ENCODE measurements around the gene IVNS1ABP.

The IVNS1ABP gene

DNA sequence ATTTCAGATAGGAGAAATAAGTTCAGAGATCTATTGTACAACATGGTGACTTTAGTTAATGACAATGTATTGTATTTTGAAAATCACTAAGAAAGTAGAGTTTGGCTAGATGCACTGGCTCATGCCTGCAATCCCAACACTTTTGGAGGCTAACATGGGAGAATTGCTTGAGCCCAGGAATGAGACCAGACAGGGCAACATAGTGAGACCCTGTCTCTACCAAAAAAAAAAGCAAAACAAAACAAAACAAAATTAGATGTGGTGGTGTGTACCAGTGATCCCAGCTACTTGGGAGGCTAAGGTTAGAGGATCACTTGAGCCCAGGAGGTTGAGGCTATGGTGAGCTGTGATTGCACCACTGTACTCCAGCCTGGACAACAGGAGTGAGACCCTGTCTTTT, 27.2 kb downstream of the IVNS1ABP start:
- H3K36me3 ChIP-seq (ENCODE audit: insufficient read depth, low read depth, low read length) = peaks cover 12% of the 10 kb centered on the region
- no peak overlapping the region for H3K9ac ChIP-seq (ENCODE audit: low read depth, low read length)
- no peak overlapping the region for H3K27ac ChIP-seq (ENCODE audit: low read length)
- H3K4me3 ChIP-seq (ENCODE audit: low read length) = no peak overlapping the region
- no peaks in the 10 kb centered on the region for H3K9me3 ChIP-seq (ENCODE audit: insufficient read depth, low read depth, low read length)
- no peaks in the 10 kb centered on the region for H3K27me3 ChIP-seq (ENCODE audit: insufficient read depth, low read length)
- no peaks in the 10 kb centered on the region for H3K4me1 ChIP-seq (ENCODE audit: insufficient read depth, low read length)

DNA sequence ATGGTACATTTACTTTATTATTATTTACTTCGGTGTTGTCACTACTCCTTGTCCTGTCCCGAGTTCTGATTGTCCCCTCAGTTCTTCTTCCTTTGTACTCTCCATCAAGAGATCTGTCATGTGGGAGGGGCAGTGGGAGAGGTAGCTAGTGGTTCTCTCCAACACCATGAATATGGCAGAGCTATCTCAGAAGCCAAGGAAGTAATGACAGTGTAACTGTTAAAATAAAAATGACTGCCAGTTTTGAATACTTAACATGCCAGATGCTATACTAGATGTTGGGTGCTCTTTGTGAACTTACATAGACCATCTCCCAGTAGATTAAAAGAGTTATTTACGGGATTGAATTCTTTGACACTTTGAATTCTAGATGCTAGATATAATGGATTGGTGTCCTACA, 28.6 kb downstream of the IVNS1ABP start:
- Histone ChIP-seq H3K27ac (ENCODE audit: low read length) (no peak overlapping the region), H3K4me1 (ENCODE audit: insufficient read depth, low read length) (no peaks in the 10 kb centered on the region), H3K9ac (ENCODE audit: low read depth, low read length) (no peak overlapping the region), H3K4me3 (ENCODE audit: low read length) (no peak overlapping the region), H3K36me3 (ENCODE audit: insufficient read depth, low read depth, low read length) (no peaks in the 10 kb centered on the region), H3K27me3 (ENCODE audit: insufficient read depth, low read length) (no peaks in the 10 kb centered on the region), H3K9me3 (ENCODE audit: insufficient read depth, low read depth, low read length) (no peaks in the 10 kb centered on the region)

DNA sequence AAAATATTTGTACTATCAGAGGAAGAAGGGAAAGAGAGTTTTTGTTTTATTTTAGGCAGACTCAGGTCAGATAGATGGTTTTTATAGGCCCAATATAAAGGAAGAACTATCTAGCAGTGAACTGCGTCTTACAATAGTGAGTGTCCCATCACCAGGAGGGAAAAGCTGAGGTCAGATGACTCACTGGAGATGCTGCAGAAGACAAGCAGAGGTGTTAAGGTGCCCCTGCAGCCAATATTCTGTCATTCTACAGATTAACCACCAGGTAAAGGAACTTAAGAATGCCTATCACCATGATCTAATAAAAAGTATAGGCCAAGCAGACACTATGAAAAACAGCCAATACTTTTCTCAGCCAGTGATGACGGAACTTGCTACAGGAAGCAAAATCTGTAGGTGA, 29.6 kb downstream of the IVNS1ABP start:
- H3K9me3 ChIP-seq (ENCODE audit: insufficient read depth, low read depth, low read length) = no peaks in the 10 kb centered on the region

DNA sequence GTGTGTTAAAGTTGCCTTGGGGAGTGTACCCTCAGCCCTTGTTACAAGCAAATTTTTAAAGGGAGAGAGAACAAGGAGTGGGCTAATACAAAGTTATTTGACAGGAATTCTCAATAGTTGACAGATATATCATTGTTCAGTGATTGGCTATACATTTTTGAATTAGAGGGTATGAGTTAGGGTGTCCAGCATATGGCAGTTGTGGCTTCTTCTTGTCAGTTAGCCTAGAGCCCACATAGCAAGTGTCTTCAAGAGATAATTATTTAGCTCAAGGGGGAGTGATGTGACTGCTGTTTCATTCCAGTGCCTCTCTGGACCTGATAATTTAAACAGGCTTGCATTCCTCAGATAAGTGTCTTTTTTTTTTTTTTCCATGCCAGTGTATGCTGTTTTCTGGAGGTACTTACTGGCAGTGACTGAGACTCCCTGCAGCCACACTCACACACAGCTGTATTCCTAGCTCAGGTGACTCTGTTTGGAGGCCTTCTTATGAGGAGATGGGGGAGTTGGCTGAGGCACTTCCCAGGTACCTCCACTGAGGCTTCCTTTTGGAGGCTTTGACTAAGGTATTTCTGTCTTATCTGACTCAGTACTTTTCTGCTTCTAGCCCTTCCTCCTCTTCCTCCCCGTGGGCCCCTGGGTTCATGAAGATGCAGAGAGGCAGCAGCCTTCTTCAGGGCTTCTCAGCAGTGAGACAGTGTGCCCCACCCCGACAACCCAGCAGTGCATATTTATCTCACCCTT, 32.3 kb downstream of the IVNS1ABP start:
- Histone ChIP-seq H3K4me3 (ENCODE audit: low read length) (no peak overlapping the region), H3K9ac (ENCODE audit: low read depth, low read length) (no peak overlapping the region), H3K4me1 (ENCODE audit: insufficient read depth, low read length) (no peaks in the 10 kb centered on the region), H3K27ac (ENCODE audit: low read length) (no peak overlapping the region), H3K27me3 (ENCODE audit: insufficient read depth, low read length) (no peaks in the 10 kb centered on the region), H3K36me3 (ENCODE audit: insufficient read depth, low read depth, low read length) (no peaks in the 10 kb centered on the region), H3K9me3 (ENCODE audit: insufficient read depth, low read depth, low read length) (no peaks in the 10 kb centered on the region)

More for the DNA sequence above, 29.6 kb downstream of the IVNS1ABP start:
- no peaks in the 10 kb centered on the region for H3K4me1 ChIP-seq (ENCODE audit: insufficient read depth, low read length)
- no peak overlapping the region for H3K9ac ChIP-seq (ENCODE audit: low read depth, low read length)
- no peak overlapping the region for H3K4me3 ChIP-seq (ENCODE audit: low read length)
- no peak overlapping the region for H3K27ac ChIP-seq (ENCODE audit: low read length)
- H3K36me3 ChIP-seq (ENCODE audit: insufficient read depth, low read depth, low read length) = no peaks in the 10 kb centered on the region
- no peaks in the 10 kb centered on the region for H3K27me3 ChIP-seq (ENCODE audit: insufficient read depth, low read length)

DNA sequence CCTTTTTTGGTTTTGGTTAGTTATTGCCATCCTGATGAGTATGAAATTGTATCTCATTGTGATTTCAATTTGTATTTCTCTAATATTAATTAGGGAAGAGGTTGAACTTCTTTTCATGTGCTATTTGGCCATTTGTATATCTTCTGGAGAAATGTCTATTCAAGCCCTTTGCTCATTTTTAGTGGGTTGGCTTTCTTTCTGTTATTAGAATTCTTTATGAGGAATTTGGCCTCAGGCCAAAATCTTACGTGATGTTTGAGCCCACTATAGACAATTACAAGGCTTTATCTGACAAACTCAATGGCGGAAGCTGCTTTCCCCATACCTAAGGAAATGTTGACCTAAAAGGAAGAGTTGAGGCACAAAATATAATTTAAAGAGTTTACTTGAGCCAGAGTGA, 32.9 kb downstream of the IVNS1ABP start:
- H3K27me3 ChIP-seq (ENCODE audit: insufficient read depth, low read length) = no peaks in the 10 kb centered on the region
- H3K9ac ChIP-seq (ENCODE audit: low read depth, low read length) = no peak overlapping the region
- H3K4me1 ChIP-seq (ENCODE audit: insufficient read depth, low read length) = no peaks in the 10 kb centered on the region
- H3K36me3 ChIP-seq (ENCODE audit: insufficient read depth, low read depth, low read length) = no peaks in the 10 kb centered on the region
- H3K4me3 ChIP-seq (ENCODE audit: low read length) = no peak overlapping the region
- H3K9me3 ChIP-seq (ENCODE audit: insufficient read depth, low read depth, low read length) = no peaks in the 10 kb centered on the region
- H3K27ac ChIP-seq (ENCODE audit: low read length) = no peak overlapping the region

DNA sequence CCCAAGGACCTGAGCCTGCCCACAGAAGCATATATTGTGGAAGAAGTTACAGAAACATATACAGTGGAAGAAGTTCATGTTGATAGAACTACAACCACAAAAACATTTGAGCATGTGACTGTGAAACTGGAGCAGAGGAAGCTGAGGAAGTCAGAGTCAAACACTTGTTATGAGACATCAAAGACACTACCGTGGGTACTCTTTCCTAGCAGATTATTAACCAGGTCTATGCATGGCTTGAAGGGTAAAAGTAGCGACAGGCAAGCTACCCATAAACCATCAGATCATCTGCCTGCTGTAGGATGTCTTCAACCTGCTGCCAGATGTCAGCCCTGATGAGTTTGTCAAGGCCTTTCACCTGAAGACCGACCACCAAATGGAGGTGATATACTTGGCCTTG, 35.8 kb downstream of the IVNS1ABP start:
- Histone ChIP-seq H3K9ac (ENCODE audit: low read depth, low read length) (no peak overlapping the region), H3K27me3 (ENCODE audit: insufficient read depth, low read length) (no peaks in the 10 kb centered on the region), H3K4me3 (ENCODE audit: low read length) (no peak overlapping the region), H3K36me3 (ENCODE audit: insufficient read depth, low read depth, low read length) (no peaks in the 10 kb centered on the region), H3K27ac (ENCODE audit: low read length) (no peak overlapping the region), H3K4me1 (ENCODE audit: insufficient read depth, low read length) (no peaks in the 10 kb centered on the region), H3K9me3 (ENCODE audit: insufficient read depth, low read depth, low read length) (no peaks in the 10 kb centered on the region)

DNA sequence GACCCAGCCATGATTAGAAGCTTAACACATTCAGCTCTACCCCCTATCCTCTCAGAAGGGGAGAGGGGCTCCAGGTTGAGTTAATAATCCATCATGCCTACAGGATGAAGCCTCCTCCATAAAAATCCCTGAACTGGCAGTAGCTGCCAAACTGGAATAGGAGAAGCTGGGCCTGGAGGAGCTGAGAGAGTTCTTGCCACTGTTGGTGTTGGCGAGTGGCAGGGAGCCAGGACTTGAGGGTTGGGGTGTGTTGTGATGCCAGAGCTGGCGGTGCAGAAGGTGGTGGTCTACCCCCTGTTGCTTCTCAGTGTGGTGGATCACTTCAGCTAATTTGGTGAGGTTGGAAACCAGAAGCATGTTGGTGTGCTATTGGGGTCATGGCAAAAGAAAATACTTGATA, 36.5 kb downstream of the IVNS1ABP start:
- H3K27ac ChIP-seq (ENCODE audit: low read length) = no peak overlapping the region
- no peaks in the 10 kb centered on the region for H3K27me3 ChIP-seq (ENCODE audit: insufficient read depth, low read length)
- no peaks in the 10 kb centered on the region for H3K36me3 ChIP-seq (ENCODE audit: insufficient read depth, low read depth, low read length)
- no peaks in the 10 kb centered on the region for H3K9me3 ChIP-seq (ENCODE audit: insufficient read depth, low read depth, low read length)
- no peak overlapping the region for H3K9ac ChIP-seq (ENCODE audit: low read depth, low read length)
- no peaks in the 10 kb centered on the region for H3K4me1 ChIP-seq (ENCODE audit: insufficient read depth, low read length)
- no peak overlapping the region for H3K4me3 ChIP-seq (ENCODE audit: low read length)

DNA sequence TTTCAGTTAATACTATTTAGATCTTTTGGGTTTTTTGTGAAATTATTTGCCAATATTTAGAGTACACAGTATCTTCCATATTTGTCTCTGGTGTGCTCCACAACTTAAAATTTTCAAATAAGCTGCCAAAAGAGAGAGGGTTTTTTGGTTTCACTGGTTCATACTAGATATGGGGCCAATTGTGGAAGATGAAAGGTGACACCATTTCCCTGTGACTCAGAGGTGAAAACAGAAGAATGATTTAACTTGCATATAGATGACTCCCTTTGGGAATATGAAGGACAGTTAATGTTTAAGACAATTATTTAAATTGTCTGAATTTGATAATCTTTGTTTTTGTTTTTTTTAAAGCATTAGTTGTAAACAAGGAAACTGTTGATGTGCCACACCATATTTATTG, 37.5 kb downstream of the IVNS1ABP start:
- H3K27ac ChIP-seq (ENCODE audit: low read length) = no peak overlapping the region
- no peaks in the 10 kb centered on the region for H3K9me3 ChIP-seq (ENCODE audit: insufficient read depth, low read depth, low read length)
- H3K4me3 ChIP-seq (ENCODE audit: low read length) = no peak overlapping the region
- H3K4me1 ChIP-seq (ENCODE audit: insufficient read depth, low read length) = no peaks in the 10 kb centered on the region
- H3K9ac ChIP-seq (ENCODE audit: low read depth, low read length) = no peak overlapping the region
- no peaks in the 10 kb centered on the region for H3K36me3 ChIP-seq (ENCODE audit: insufficient read depth, low read depth, low read length)
- H3K27me3 ChIP-seq (ENCODE audit: insufficient read depth, low read length) = no peaks in the 10 kb centered on the region

DNA sequence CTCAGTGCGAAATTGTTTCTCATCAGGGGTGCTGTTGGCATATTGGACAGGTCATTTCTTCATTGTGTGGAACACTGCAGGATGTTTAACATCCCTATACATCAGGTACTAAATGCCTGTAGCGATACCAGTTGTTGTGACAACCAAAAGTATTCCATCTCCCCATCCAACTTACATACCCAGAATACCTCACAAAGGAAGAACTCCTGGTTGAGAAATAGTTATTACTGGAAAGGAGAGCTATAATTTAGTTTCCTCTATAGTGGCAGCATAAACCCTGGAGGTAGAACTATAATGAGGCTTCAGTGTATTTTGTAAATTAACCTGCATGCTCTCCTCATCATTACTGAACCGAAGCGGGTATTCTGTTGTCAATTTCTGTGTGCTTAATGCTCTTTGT, 45.1 kb downstream of the IVNS1ABP start:
- Histone ChIP-seq H3K4me1 (ENCODE audit: insufficient read depth, low read length) (no peaks in the 10 kb centered on the region), H3K27ac (ENCODE audit: low read length) (no peak overlapping the region), H3K9ac (ENCODE audit: low read depth, low read length) (no peak overlapping the region), H3K9me3 (ENCODE audit: insufficient read depth, low read depth, low read length) (no peaks in the 10 kb centered on the region), H3K4me3 (ENCODE audit: low read length) (no peak overlapping the region), H3K27me3 (ENCODE audit: insufficient read depth, low read length) (no peaks in the 10 kb centered on the region), H3K36me3 (ENCODE audit: insufficient read depth, low read depth, low read length) (no peaks in the 10 kb centered on the region)

DNA sequence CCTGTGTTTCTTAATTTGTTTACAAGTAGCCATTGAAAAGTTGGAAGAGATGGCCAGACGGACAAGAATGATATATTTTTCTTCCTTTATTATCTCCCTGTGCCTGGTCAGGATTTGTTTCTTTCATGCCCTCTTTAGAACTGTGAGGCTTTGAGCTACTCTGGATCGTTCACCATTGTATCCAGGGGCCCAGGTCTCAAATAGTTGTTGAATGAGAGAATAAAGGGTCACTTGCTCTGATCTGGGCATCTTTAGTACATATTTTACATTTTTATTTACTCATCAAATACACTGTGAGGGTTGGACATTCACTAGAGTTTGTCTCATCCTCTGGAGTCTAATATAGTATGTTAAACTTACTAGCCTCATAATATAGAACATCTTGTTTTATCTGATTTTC, 48.7 kb downstream of the IVNS1ABP start:
- Histone ChIP-seq H3K9me3 (ENCODE audit: insufficient read depth, low read depth, low read length) (no peaks in the 10 kb centered on the region), H3K4me3 (ENCODE audit: low read length) (no peak overlapping the region), H3K9ac (ENCODE audit: low read depth, low read length) (no peak overlapping the region), H3K36me3 (ENCODE audit: insufficient read depth, low read depth, low read length) (no peaks in the 10 kb centered on the region), H3K4me1 (ENCODE audit: insufficient read depth, low read length) (no peaks in the 10 kb centered on the region), H3K27me3 (ENCODE audit: insufficient read depth, low read length) (no peaks in the 10 kb centered on the region), H3K27ac (ENCODE audit: low read length) (no peak overlapping the region)

DNA sequence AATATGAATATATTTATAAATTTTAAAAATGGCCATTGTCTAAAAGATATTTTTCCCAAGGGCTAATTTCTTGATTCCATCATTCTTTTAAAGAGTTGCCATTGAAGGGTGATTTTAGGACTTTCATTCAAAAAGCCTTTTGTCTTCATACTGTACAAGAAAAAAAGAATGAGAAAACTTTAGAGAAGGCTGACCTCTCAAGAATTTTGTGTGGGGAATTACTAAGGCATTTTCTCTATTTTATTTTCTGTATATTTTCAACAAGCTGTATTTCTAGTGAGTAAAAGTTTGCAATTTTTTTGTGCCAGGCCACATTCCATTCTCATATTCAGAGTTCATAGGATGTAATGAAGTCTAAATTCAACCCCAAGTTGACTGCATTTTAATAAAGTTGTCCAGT, 49.3 kb downstream of the IVNS1ABP start:
- H3K27me3 ChIP-seq (ENCODE audit: insufficient read depth, low read length) = no peaks in the 10 kb centered on the region

DNA sequence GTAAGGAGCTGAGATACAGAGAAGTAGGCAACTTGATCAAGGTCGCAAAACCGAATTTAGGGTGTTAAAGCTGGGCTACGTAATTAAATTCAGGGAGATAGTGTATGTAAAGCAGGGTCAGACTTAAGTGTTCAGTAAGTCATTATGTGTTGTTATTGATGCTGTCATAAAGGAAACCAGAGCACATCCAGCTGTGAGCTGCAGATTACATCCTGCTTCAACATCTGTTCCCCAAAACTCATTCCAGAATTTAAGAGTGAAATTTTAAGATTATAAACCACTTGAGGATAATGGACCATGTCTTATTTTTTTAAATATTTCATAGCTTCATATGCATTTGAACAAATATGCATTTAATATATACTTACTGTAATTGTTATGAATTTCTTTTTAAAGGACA, 49.7 kb downstream of the IVNS1ABP start:
- Histone ChIP-seq H3K9ac (ENCODE audit: low read depth, low read length) (no peak overlapping the region), H3K27me3 (ENCODE audit: insufficient read depth, low read length) (no peaks in the 10 kb centered on the region), H3K36me3 (ENCODE audit: insufficient read depth, low read depth, low read length) (no peaks in the 10 kb centered on the region), H3K27ac (ENCODE audit: low read length) (no peak overlapping the region), H3K4me1 (ENCODE audit: insufficient read depth, low read length) (no peaks in the 10 kb centered on the region), H3K4me3 (ENCODE audit: low read length) (no peak overlapping the region), H3K9me3 (ENCODE audit: insufficient read depth, low read depth, low read length) (no peaks in the 10 kb centered on the region)

More for the DNA sequence above, 49.3 kb downstream of the IVNS1ABP start:
- no peak overlapping the region for H3K4me3 ChIP-seq (ENCODE audit: low read length)
- H3K9ac ChIP-seq (ENCODE audit: low read depth, low read length) = no peak overlapping the region
- no peaks in the 10 kb centered on the region for H3K9me3 ChIP-seq (ENCODE audit: insufficient read depth, low read depth, low read length)
- no peaks in the 10 kb centered on the region for H3K36me3 ChIP-seq (ENCODE audit: insufficient read depth, low read depth, low read length)
- no peak overlapping the region for H3K27ac ChIP-seq (ENCODE audit: low read length)
- no peaks in the 10 kb centered on the region for H3K4me1 ChIP-seq (ENCODE audit: insufficient read depth, low read length)

Measured in iPS-20b (cell line).